Mesendoderm (in vitro differentiated cells): ENCODE data around the gene ARHGEF17.
A peak's percentile ranks its signal among the peaks of the same experiment; 100 is the strongest.

Source experiments
- DNase-seq: peaks from one replicate; pipeline ENCODE4 v3.0.0; 2013
- H2AK5ac ChIP-seq: 2 replicates; pipeline ENCODE4 v1.6.1; 2013; ENCODE audit warnings: low read length, inconsistent platforms
- H2BK120ac ChIP-seq: 2 replicates; pipeline ENCODE4 v1.6.1; 2013; ENCODE audit warnings: low read depth, mild to moderate bottlenecking, low read length, moderate library complexity, mixed read lengths
- H2BK15ac ChIP-seq: replicated peaks from 2 replicates; pipeline ENCODE4 v1.6.1; 2013; ENCODE audit warnings: low read depth, mild to moderate bottlenecking, moderate library complexity
- H2BK5ac ChIP-seq: 2 replicates; pipeline ENCODE4 v1.6.1; 2013; ENCODE audit warnings: low read length, inconsistent platforms
- H3K18ac ChIP-seq: 2 replicates; pipeline ENCODE4 v1.6.1; 2013; ENCODE audit warnings: mild to moderate bottlenecking, low read length, mixed read lengths
- H3K23ac ChIP-seq: one replicate; pipeline ENCODE4 v1.6.1; 2013; ENCODE audit warnings: low read length
- H3K27ac ChIP-seq: 2 replicates; pipeline ENCODE4 v1.5.1; 2013; ENCODE audit warnings: low read depth, mild to moderate bottlenecking, inconsistent platforms, low read length, moderate library complexity
- H3K27me3 ChIP-seq: 2 replicates; pipeline ENCODE4 v1.6.1; 2013; ENCODE audit warnings: low read length, control low read depth, mild to moderate bottlenecking, inconsistent platforms; ENCODE audit not compliant: insufficient read depth, poor library complexity
- H3K36me3 ChIP-seq: 2 replicates; pipeline ENCODE4 v1.6.1; 2013; ENCODE audit warnings: low read length, inconsistent platforms; ENCODE audit not compliant: control insufficient read depth, insufficient read depth
- H3K4ac ChIP-seq: one replicate; pipeline ENCODE4 v1.6.1; 2013; ENCODE audit warnings: low read depth, mild to moderate bottlenecking, low read length, moderate library complexity
- H3K4me1 ChIP-seq: 2 replicates; pipeline ENCODE4 v1.6.1; 2013; ENCODE audit warnings: low read depth, low read length, inconsistent platforms; ENCODE audit not compliant: control insufficient read depth
- H3K4me2 ChIP-seq: 2 replicates; pipeline ENCODE4 v1.6.1; 2013; ENCODE audit warnings: low read length
- H3K4me3 ChIP-seq: 2 replicates; pipeline ENCODE4 v1.5.1; 2013; ENCODE audit warnings: mild to moderate bottlenecking, low read length
- H3K56ac ChIP-seq: one replicate; pipeline ENCODE4 v1.6.1; 2013; ENCODE audit warnings: low read length
- H3K79me1 ChIP-seq: 2 replicates; pipeline ENCODE4 v1.6.1; 2013; ENCODE audit warnings: low read length, inconsistent platforms
- H3K79me2 ChIP-seq: 2 replicates; pipeline ENCODE4 v1.6.1; 2013; ENCODE audit warnings: mild to moderate bottlenecking, low read length; ENCODE audit not compliant: control insufficient read depth, insufficient read depth
- H3K9ac ChIP-seq: 2 replicates; pipeline ENCODE4 v1.6.1; 2013; ENCODE audit warnings: low read length, inconsistent platforms
- H4K5ac ChIP-seq: one replicate; pipeline ENCODE4 v1.6.1; 2013; ENCODE audit warnings: low read length
- H4K8ac ChIP-seq: one replicate; pipeline ENCODE4 v1.6.1; 2013; ENCODE audit warnings: low read depth, mild to moderate bottlenecking, control low read depth, low read length, moderate library complexity
- WGBS: extraction: QIAGEN DNeasy Blood & Tissue Kit; methylation state at CpG from one replicate; pipeline ENCODE4 v1.1.7; 2013; ENCODE audit warnings: low lambda C conversion rate, missing lambda C conversion rate; ENCODE audit not compliant: insufficient coverage; ENCODE audit errors: extremely low coverage; 5-methylcytosine and 5-hydroxymethylcytosine counted together

The ARHGEF17 gene

DNA sequence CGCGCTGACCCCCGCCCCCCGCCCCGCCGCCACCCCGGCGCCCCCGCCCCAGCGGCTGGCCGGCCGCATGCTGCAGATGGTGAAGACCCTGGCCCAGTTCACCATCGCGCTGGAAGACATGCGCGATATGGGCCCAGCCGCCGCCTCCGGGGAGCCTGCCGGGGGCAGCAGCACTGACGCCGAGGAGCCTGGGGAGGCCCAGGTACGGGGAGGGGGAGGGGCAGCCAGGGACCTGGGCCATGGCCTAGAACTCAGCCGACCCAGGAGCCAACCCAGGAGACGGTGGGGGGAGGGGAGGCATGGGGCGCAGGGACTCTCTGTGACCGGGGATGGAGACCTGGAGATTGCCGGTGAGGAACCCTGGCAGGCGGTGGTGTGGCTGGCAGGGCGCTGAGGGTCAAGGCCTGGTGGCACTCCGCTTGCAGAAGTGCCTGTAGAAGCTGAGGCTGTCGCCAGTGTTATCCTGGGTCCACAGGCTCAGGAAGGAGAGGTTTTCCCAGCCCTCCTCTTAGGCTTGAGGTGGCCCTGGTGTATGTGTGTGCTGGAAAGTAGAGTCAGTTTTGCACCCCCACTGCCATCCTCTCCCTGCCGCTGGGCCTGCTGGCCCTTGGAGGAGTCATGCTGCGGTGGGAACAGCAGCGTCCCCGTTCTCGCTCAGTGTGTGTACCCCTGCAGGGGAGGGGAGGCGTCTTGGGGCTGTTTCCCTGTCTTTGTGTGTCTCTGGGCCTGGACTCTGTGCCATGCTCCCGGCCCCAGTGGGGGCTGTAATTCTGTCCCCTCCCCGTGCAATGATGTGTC, 35.2 kb downstream of the ARHGEF17 start:
- H3K4ac ChIP-seq: no peak overlapping the region
- peak overlapping the region; percentile 31 for H3K9ac ChIP-seq
- no peaks in the 10 kb centered on the region for H3K27me3 ChIP-seq
- no peak overlapping the region for H4K5ac ChIP-seq
- no peak overlapping the region for H3K27ac ChIP-seq
- no peak overlapping the region for H2BK15ac ChIP-seq
- H3K23ac ChIP-seq: no peak overlapping the region
- no peak overlapping the region for H4K8ac ChIP-seq
- H3K18ac ChIP-seq: peak overlapping the region; percentile 20
- DNase-seq: no peak
- no CpG with 5 or more reads among the region's 40 CpGs for WGBS
- H3K36me3 ChIP-seq: no peaks in the 10 kb centered on the region
- no peak overlapping the region for H2AK5ac ChIP-seq
- H3K4me3 ChIP-seq: no peak overlapping the region
- H2BK120ac ChIP-seq: no peak overlapping the region
- no peaks in the 10 kb centered on the region for H3K4me1 ChIP-seq
- no peak overlapping the region for H3K4me2 ChIP-seq
- H3K56ac ChIP-seq: peak overlapping the region; percentile 53
- no peak overlapping the region for H2BK5ac ChIP-seq
- no peaks in the 10 kb centered on the region for H3K79me2 ChIP-seq
- no peaks in the 10 kb centered on the region for H3K79me1 ChIP-seq

DNA sequence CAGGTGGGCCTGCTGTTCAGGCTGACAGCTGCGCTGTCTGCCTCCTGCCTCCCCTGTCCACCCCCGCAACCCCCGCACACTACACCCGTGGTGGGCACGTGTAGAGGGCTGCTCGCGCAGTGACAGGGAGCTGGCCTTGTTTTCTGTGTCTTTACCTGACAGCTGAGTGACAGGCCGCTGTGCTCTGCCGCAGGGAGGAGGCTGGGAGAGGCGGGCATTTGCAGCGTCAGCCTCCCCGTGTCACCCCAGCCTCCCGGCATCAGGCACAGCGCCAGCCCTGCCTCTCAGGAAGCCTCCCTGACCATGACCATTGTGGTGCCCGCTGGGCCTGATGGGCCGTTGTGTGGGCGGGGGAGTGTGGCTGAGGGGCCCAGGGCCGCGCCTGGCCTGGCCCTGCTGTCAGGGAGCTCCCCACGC, 36.1 kb downstream of the ARHGEF17 start:
- Histone ChIP-seq H3K79me2 (no peaks in the 10 kb centered on the region), H3K4me2 (no peak overlapping the region), H3K79me1 (no peaks in the 10 kb centered on the region), H3K4ac (no peak overlapping the region), H3K56ac (no peak overlapping the region), H2BK120ac (no peak overlapping the region), H3K27me3 (no peaks in the 10 kb centered on the region), H3K27ac (no peak overlapping the region), H4K8ac (no peak overlapping the region), H3K9ac (no peak overlapping the region), H3K23ac (no peak overlapping the region), H3K4me3 (no peak overlapping the region), H2AK5ac (no peak overlapping the region), H3K36me3 (no peaks in the 10 kb centered on the region), H4K5ac (no peak overlapping the region), H2BK15ac (no peak overlapping the region), H2BK5ac (no peak overlapping the region), H3K18ac (no peak overlapping the region), H3K4me1 (no peaks in the 10 kb centered on the region)
- no peak for DNase-seq
- no CpG with 5 or more reads among the region's 20 CpGs for WGBS

DNA sequence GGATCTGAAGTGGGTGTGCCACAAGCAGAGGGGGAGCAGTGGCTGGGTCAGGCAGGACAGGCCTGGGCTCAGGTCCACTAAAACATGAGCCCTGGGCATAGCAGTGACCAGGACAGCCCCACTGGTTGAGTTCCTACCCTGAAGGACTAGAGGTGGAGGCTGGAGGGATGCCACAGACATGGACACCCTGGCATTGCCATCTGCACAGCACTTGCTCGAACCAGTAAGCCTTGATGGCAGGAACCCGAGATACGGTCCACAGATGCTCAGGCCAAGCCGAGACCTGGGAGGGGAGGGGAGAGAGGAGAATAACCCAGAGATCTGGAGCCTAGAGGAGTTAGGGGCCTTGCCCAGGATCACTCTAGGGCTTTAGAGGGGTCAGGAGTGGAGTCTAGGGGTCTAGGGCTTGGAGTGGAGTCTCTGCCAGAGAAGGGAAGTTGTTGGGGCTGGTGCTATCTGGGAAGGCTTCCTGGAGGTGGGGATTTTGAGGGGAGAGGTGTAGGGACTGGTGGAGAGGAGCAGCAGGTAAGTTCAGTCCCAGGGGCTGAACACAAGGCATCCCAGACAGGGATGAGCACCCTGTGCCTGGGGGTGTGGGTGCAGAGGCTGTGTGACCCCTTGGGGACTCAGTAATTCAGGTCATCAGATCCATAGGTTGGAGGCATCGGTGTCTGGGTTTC, 37.5 kb downstream of the ARHGEF17 start:
- Histone ChIP-seq H3K4me1 (no peaks in the 10 kb centered on the region), H3K56ac (no peak overlapping the region), H3K36me3 (no peaks in the 10 kb centered on the region), H2BK120ac (no peak overlapping the region), H3K23ac (no peak overlapping the region), H3K4me3 (no peak overlapping the region), H3K18ac (no peak overlapping the region), H2BK15ac (no peak overlapping the region), H4K8ac (no peak overlapping the region), H2BK5ac (no peak overlapping the region), H3K4ac (no peak overlapping the region), H2AK5ac (no peak overlapping the region), H3K79me2 (no peaks in the 10 kb centered on the region), H3K79me1 (no peaks in the 10 kb centered on the region), H3K27me3 (no peaks in the 10 kb centered on the region), H3K4me2 (no peak overlapping the region), H3K9ac (no peak overlapping the region), H4K5ac (no peak overlapping the region), H3K27ac (no peak overlapping the region)
- no peak for DNase-seq
- no CpG with 5 or more reads among the region's 5 CpGs for WGBS

- Histone ChIP-seq H3K27me3 (no peaks in the 10 kb centered on the region), H4K5ac (no peak overlapping the region), H3K79me2 (no peaks in the 10 kb centered on the region), H2BK5ac (no peak overlapping the region), H3K27ac (no peak overlapping the region), H3K4ac (no peak overlapping the region), H3K4me3 (no peak overlapping the region), H3K79me1 (no peaks in the 10 kb centered on the region), H3K23ac (no peak overlapping the region), H3K4me1 (no peaks in the 10 kb centered on the region), H4K8ac (no peak overlapping the region), H2BK15ac (no peak overlapping the region), H2AK5ac (no peak overlapping the region), H3K18ac (no peak overlapping the region), H3K36me3 (no peaks in the 10 kb centered on the region), H3K9ac (no peak overlapping the region), H2BK120ac (no peak overlapping the region), H3K4me2 (no peak overlapping the region), H3K56ac (no peak overlapping the region)
- no peak for DNase-seq
- WGBS: no CpG with 5 or more reads among the region's 10 CpGs
Measured at GRCh38 chr11:73346186-73346935, 38.3 kb downstream of the ARHGEF17 start.

DNA sequence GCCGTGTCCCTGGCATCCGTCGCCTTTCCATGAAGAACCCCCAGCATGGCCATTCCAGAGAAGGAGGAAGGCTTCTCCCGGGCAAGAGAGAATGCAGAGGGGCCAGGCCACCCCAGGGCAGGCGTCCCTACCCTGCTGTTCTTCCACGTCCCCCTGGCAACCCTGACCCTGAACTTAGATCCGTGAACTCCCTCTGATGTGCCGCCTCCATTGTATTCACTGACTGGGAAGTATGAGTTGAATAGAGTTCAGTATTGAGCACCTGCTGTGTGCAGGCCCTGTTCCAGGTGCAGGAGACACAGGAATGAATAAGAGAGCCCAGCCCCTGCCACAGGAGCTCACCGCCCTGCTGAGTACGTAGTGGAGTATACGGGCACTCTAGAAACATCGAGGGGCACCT, 39.0 kb downstream of the ARHGEF17 start:
- H3K56ac ChIP-seq: no peak overlapping the region
- H2BK15ac ChIP-seq: no peak overlapping the region
- no peak overlapping the region for H2AK5ac ChIP-seq
- no peak for DNase-seq
- H3K4me3 ChIP-seq: no peak overlapping the region
- no peak overlapping the region for H3K4ac ChIP-seq
- H3K18ac ChIP-seq: no peak overlapping the region
- no peak overlapping the region for H3K27ac ChIP-seq
- H3K27me3 ChIP-seq: no peaks in the 10 kb centered on the region
- H2BK5ac ChIP-seq: no peak overlapping the region
- H4K8ac ChIP-seq: no peak overlapping the region
- no CpG with 5 or more reads among the region's 12 CpGs for WGBS
- no peak overlapping the region for H3K4me2 ChIP-seq
- H3K79me2 ChIP-seq: no peaks in the 10 kb centered on the region
- no peaks in the 10 kb centered on the region for H3K79me1 ChIP-seq
- H3K4me1 ChIP-seq: no peaks in the 10 kb centered on the region
- no peak overlapping the region for H3K23ac ChIP-seq
- H4K5ac ChIP-seq: no peak overlapping the region
- no peak overlapping the region for H2BK120ac ChIP-seq
- H3K36me3 ChIP-seq: no peaks in the 10 kb centered on the region
- H3K9ac ChIP-seq: no peak overlapping the region
